Endothelial cell of umbilical vein (primary cell): ENCODE data around the gene GSPT1. TPM values are rescaled to one million over a fixed set of nuclear protein-coding genes. Genes with fewer than 3 reads are reported as not detected.

Experiments used
- BruUV-seq: library from RNA; stranded (reverse); fragments of 400-500 nt; replicated peaks from 2 replicates; lab custom pipeline; 2021; lab: Mats Ljungman, UMichigan
- CTCF ChIA-PET: fragments of 300-600, 350-600 bp; sonication (Branson Sonifier 250); formaldehyde crosslinking; loops from one replicate; lab custom pipeline; 2021; ENCODE audit warnings: antibody characterized with exemption, inconsistent platforms; lab: Charles Lee
- POLR2A ChIA-PET: fragments of 300-600, 350-600 bp; sonication (Branson Sonifier 250); formaldehyde crosslinking; loops from one replicate; lab custom pipeline; 2021; ENCODE audit warnings: antibody characterized with exemption, inconsistent platforms; lab: Charles Lee
- DNase-seq: peaks from one replicate; pipeline ENCODE4 v3.0.0-alpha.2; 2011; ENCODE audit warnings: low read depth, low spot score
- FAIRE-seq: peaks from 2 replicates; lab custom pipeline; 2011; peaks lifted over from hg19 to GRCh38; lab: Jason Lieb, UNC
- H2AFZ ChIP-seq: 2 replicates; pipeline ENCODE4 v1.6.0; 2012; ENCODE audit warnings: low read depth, low read length, control low read depth, inconsistent platforms
- H3K27ac ChIP-seq: 2 replicates; pipeline ENCODE4 v1.5.1; 2011; ENCODE audit warnings: low read depth, mild to moderate bottlenecking, control low read depth, low read length, moderate library complexity; ENCODE audit not compliant: insufficient read depth
- H3K27me3 ChIP-seq, 2 experiments: 2 replicates each; pipeline versions ENCODE4 v1.6.0 to v1.6.1; 2011; ENCODE audit warnings: low read length in 2 of 2, mixed read lengths in 1 of 2; ENCODE audit not compliant: control insufficient read depth in 2 of 2, insufficient read depth in 2 of 2
- H3K36me3 ChIP-seq, 2 experiments: 2 replicates in 1 of 2; 3 replicates in 1 of 2; pipeline ENCODE4 v1.5.1; 2011; ENCODE audit warnings: low read length in 2 of 2, mild to moderate bottlenecking in 1 of 2, moderate library complexity in 1 of 2; ENCODE audit not compliant: control insufficient read depth in 2 of 2, insufficient read depth in 2 of 2; ENCODE audit errors: extremely low read depth in 1 of 2
- H3K4me1 ChIP-seq: 3 replicates; pipeline ENCODE4 v1.5.1; 2011; ENCODE audit warnings: mild to moderate bottlenecking, low read length; ENCODE audit not compliant: control insufficient read depth, insufficient read depth; ENCODE audit errors: extremely low read depth
- H3K4me2 ChIP-seq: 2 replicates; pipeline ENCODE4 v1.6.1; 2011; ENCODE audit warnings: low read length, control low read depth, mixed read lengths; ENCODE audit not compliant: insufficient read depth
- H3K4me3 ChIP-seq, 3 experiments: fragments of 200-600 bp in 1 of 3; sonication (generic), shearing (Covaris generic) in 1 of 3; replicated peaks in 1 of 3; 2 replicates each; pipeline ENCODE4 v1.5.1; 2011 to 2016; ENCODE audit warnings: control low read depth in 3 of 3, low read length in 3 of 3, mild to moderate bottlenecking in 2 of 3, inconsistent platforms in 1 of 3, low read depth in 1 of 3, moderate library complexity in 1 of 3; ENCODE audit not compliant: insufficient read depth in 1 of 3
- H3K79me2 ChIP-seq: 2 replicates; pipeline ENCODE4 v1.6.0; 2012; ENCODE audit warnings: low read length, inconsistent platforms; ENCODE audit not compliant: control insufficient read depth, insufficient read depth
- H3K9ac ChIP-seq: replicated peaks from 2 replicates; pipeline ENCODE3; 2011; ENCODE audit warnings: low read length, control low read depth; ENCODE audit not compliant: insufficient read depth; ENCODE audit errors: extremely low read depth
- H3K9me1 ChIP-seq: replicated peaks from 3 replicates; pipeline ENCODE4 v1.6.0; 2011; ENCODE audit warnings: mild to moderate bottlenecking, low read length; ENCODE audit not compliant: control insufficient read depth, insufficient read depth; ENCODE audit errors: extremely low read depth
- H3K9me3 ChIP-seq: replicated peaks from 2 replicates; pipeline ENCODE4 v1.5.1; 2012; ENCODE audit warnings: low read length, inconsistent platforms; ENCODE audit not compliant: control insufficient read depth, insufficient read depth
- H4K20me1 ChIP-seq: replicated peaks from 2 replicates; pipeline ENCODE3; 2011; ENCODE audit warnings: mild to moderate bottlenecking, low read length; ENCODE audit not compliant: control insufficient read depth, insufficient read depth; ENCODE audit errors: extremely low read depth
- EZH2 ChIP-seq: IDR thresholded peaks from 2 replicates; pipeline ENCODE4 v1.6.1; 2012; ENCODE audit warnings: borderline replicate concordance, low read depth, mild to moderate bottlenecking, moderate library complexity, low read length, inconsistent platforms; ENCODE audit not compliant: severe bottlenecking
- FOS ChIP-seq: IDR thresholded peaks from 2 replicates; pipeline ENCODE4 v1.6.1; 2011; ENCODE audit warnings: mild to moderate bottlenecking, low read length, moderate library complexity, borderline replicate concordance; ENCODE audit not compliant: insufficient read depth
- GATA2 ChIP-seq: IDR thresholded peaks from 2 replicates; pipeline ENCODE4 v1.7.0; 2011; ENCODE audit warnings: low read depth, mild to moderate bottlenecking, moderate library complexity, mixed read lengths, low read length; ENCODE audit not compliant: insufficient read length, insufficient read depth
- JUN ChIP-seq: IDR thresholded peaks from 2 replicates; pipeline ENCODE4 v1.6.1; 2011; ENCODE audit warnings: borderline replicate concordance, low read depth; ENCODE audit not compliant: insufficient read length, insufficient read depth
- MAX ChIP-seq: IDR thresholded peaks from 2 replicates; pipeline ENCODE4 v1.6.1; 2011; ENCODE audit not compliant: insufficient read depth, insufficient read length
- MYC ChIP-seq: IDR thresholded peaks from one replicate; pipeline ENCODE4 v1.6.1; 2011; ENCODE audit warnings: mild to moderate bottlenecking, low read depth, low read length
- POLR2A ChIP-seq: IDR thresholded peaks from 2 replicates; pipeline ENCODE4 v1.6.1; 2012; ENCODE audit warnings: low read depth, mild to moderate bottlenecking, control low read depth, low read length
- POLR2AphosphoS5 ChIP-seq: IDR thresholded peaks from 2 replicates; pipeline ENCODE4 v1.6.1; 2012; ENCODE audit warnings: low read depth, mild to moderate bottlenecking, control low read depth, low read length, moderate library complexity; ENCODE audit not compliant: insufficient read depth
- dilution Hi-C: fragments of 300-500 bp; cut with MboI; formaldehyde crosslinking; loops from one replicate; pipeline ENCODE4 v1.15.0; 2019; ENCODE audit warnings: low sequenced_read_pairs; ENCODE audit not compliant: extremely low pct_ligation_motif_present
- intact Hi-C: fragments of 100-400 bp; cut with micrococcal nuclease; formaldehyde crosslinking; loops from one replicate; pipeline ENCODE4 v1.10.0; 2022
- polyA plus RNA-seq, 4 experiments: library from polyadenylated mRNA; depleted of rRNA in 3 of 4; stranded (reverse) in 3 of 4; unstranded in 1 of 4; fragments of >200 nt; gene quantifications; 2 replicates each; pipeline versions ENCODE4 v1.2.1 to v1.2.3, GENCODE V29; 2011 to 2012; ENCODE audit warnings: missing spikeins in 1 of 4
- total RNA-seq: library from RNA; stranded (reverse); gene quantifications from 2 replicates; pipeline ENCODE4 v1.2.3, GENCODE V29; 2021
- TF ChIP-seq, protein P1 (sequence below), 2 donors: IDR thresholded peaks; 1 replicate in 1 of 2; 2 replicates in 1 of 2; pipeline ENCODE4 v1.5.1; 2011; ENCODE audit warnings: low read length in 2 of 2, mild to moderate bottlenecking in 2 of 2, moderate library complexity in 2 of 2, control low read depth in 1 of 2, inconsistent platforms in 1 of 2, low read depth in 1 of 2; ENCODE audit not compliant: insufficient read depth in 1 of 2; ENCODE audit errors: extremely low read depth in 1 of 2

Gene GSPT1
- total and polyA plus RNA-seq, 2 donors (not counting 3 experiments of a cell fraction or from before 2014, with no cell fraction given), result 40.3 to 152 TPM

- FAIRE-seq, result no peak
- no TSS peak for BruUV-seq
- no peak overlapping the region for H3K4me2 ChIP-seq
- H4K20me1 ChIP-seq, result no peaks in the 10 kb centered on the region
- TF ChIP-seq POLR2AphosphoS5 (no peak), POLR2A (no peak), GATA2 (no peak), JUN (no peak), FOS (no peak), MAX (no peak), MYC (no peak), EZH2 (no peak)
- TF ChIP-seq, protein P1, sequence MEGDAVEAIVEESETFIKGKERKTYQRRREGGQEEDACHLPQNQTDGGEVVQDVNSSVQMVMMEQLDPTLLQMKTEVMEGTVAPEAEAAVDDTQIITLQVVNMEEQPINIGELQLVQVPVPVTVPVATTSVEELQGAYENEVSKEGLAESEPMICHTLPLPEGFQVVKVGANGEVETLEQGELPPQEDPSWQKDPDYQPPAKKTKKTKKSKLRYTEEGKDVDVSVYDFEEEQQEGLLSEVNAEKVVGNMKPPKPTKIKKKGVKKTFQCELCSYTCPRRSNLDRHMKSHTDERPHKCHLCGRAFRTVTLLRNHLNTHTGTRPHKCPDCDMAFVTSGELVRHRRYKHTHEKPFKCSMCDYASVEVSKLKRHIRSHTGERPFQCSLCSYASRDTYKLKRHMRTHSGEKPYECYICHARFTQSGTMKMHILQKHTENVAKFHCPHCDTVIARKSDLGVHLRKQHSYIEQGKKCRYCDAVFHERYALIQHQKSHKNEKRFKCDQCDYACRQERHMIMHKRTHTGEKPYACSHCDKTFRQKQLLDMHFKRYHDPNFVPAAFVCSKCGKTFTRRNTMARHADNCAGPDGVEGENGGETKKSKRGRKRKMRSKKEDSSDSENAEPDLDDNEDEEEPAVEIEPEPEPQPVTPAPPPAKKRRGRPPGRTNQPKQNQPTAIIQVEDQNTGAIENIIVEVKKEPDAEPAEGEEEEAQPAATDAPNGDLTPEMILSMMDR (IDR thresholded peaks at IDR 0.05; ENCODE audit: extremely low read depth in 1 of 2, insufficient read depth in 1 of 2, low read depth in 1 of 2, low read length in 2 of 2), result no peak
- no peak overlapping the region for H2AFZ ChIP-seq
- H3K9ac ChIP-seq, result no peak overlapping the region
- peaks cover 6 to 8% of the 10 kb centered on the region in 2 experiments for H3K36me3 ChIP-seq
- intact Hi-C loops (no loop called here), dilution Hi-C loops (no loop called here)
- H3K9me3 ChIP-seq, result no peaks in the 10 kb centered on the region
- H3K9me1 ChIP-seq, result no peaks in the 10 kb centered on the region
- peaks cover 19% of the 10 kb centered on the region for H3K4me1 ChIP-seq
- H3K27ac ChIP-seq, result no peak overlapping the region
- H3K79me2 ChIP-seq, result peaks cover 45% of the 10 kb centered on the region
- DNase-seq, result no peak
- ChIA-PET CTCF (interaction anchor here (1.5 kb wide), 1 partner anchor 174 kb away, joined by 5 read pairs; no protein-coding TSS in a partner anchor), POLR2A (interaction anchor here (0.5 kb wide), 1 partner anchor 858 kb away, joined by 4 read pairs; no protein-coding TSS in a partner anchor)
- H3K27me3 ChIP-seq, result no peaks in the 10 kb centered on the region
- H3K4me3 ChIP-seq, result no peak overlapping the region
These were observed 22.2 kb downstream of the GSPT1 start for GRCh38 chr16:11893571-11893970.
